Panc1 (cell line): ENCODE measurements around the gene FOXP4. TPM values are rescaled to one million over a fixed set of nuclear protein-coding genes. Genes with fewer than 3 reads are reported as not detected.

Experiments used
- ATAC-seq: fragments of 200-7000 bp; cut with Tn5 transposase; 2 replicates; pipeline ENCODE4 v1.9.1; 2020; ENCODE audit warnings: mild to moderate bottlenecking, moderate library complexity
- BruUV-seq: library from RNA; stranded (reverse); fragments of 400-500 nt; replicated peaks from 2 replicates; lab custom pipeline; 2021; lab: Mats Ljungman, UMichigan
- CTCF ChIA-PET: fragments of 300-600 bp; sonication (Branson Sonifier 250); formaldehyde crosslinking; loops from one replicate; lab custom pipeline; 2022; ENCODE audit warnings: antibody characterized with exemption; lab: Charles Lee
- POLR2A ChIA-PET: fragments of 300-600 bp; sonication (Branson Sonifier 250); formaldehyde crosslinking; loops from one replicate; lab custom pipeline; 2022; ENCODE audit warnings: antibody characterized with exemption; lab: Charles Lee
- DNase-seq: peaks from one replicate; pipeline ENCODE4 v3.0.0-alpha.2; 2010; ENCODE audit warnings: low read depth, low spot score
- H3K27ac ChIP-seq: 2 replicates; pipeline ENCODE4 v1.5.1; 2011; ENCODE audit warnings: mild to moderate bottlenecking, low read length, inconsistent platforms
- H3K27me3 ChIP-seq: fragments of 200-500 bp; sonication (Bioruptor generic); 2 replicates; pipeline ENCODE4 v1.6.0; 2014; ENCODE audit warnings: low read length, inconsistent platforms; ENCODE audit not compliant: control insufficient read depth, insufficient read depth
- H3K36me3 ChIP-seq: fragments of 200-500 bp; sonication (Bioruptor generic); 2 replicates; pipeline ENCODE4 v1.5.1; 2014; ENCODE audit warnings: inconsistent platforms, mild to moderate bottlenecking, low read length, moderate library complexity; ENCODE audit not compliant: control insufficient read depth, insufficient read depth
- H3K4me1 ChIP-seq: 2 replicates; pipeline ENCODE4 v1.5.1; 2011; ENCODE audit warnings: inconsistent platforms, mild to moderate bottlenecking, low read length, moderate library complexity; ENCODE audit not compliant: control insufficient read depth, insufficient read depth
- H3K4me3 ChIP-seq, 2 experiments: 2 replicates each; pipeline ENCODE4 v1.5.1; 2011 to 2012; ENCODE audit warnings: low read depth in 2 of 2, low read length in 2 of 2, mild to moderate bottlenecking in 2 of 2, inconsistent platforms in 1 of 2, moderate library complexity in 1 of 2
- H3K9me3 ChIP-seq: fragments of 200-500 bp; sonication (Bioruptor generic); 2 replicates; pipeline ENCODE4 v1.5.1; 2014; ENCODE audit warnings: low read depth, mild to moderate bottlenecking, inconsistent platforms, low read length, moderate library complexity; ENCODE audit not compliant: control insufficient read depth, insufficient read depth
- POLR2AphosphoS5 ChIP-seq: IDR thresholded peaks from 2 replicates; pipeline ENCODE4 v1.6.1; 2012; ENCODE audit warnings: mild to moderate bottlenecking, low read depth, low read length, moderate library complexity
- SIN3A ChIP-seq: IDR thresholded peaks from 2 replicates; pipeline ENCODE4 v1.6.1; 2012; ENCODE audit warnings: low read depth, mild to moderate bottlenecking, low read length, moderate library complexity, borderline replicate concordance; ENCODE audit not compliant: insufficient read depth
- TCF7L2 ChIP-seq: IDR thresholded peaks from 2 replicates; pipeline ENCODE4 v1.6.1; 2011; ENCODE audit warnings: mild to moderate bottlenecking, low read depth, low read length, inconsistent platforms
- in situ Hi-C: cut with HindIII; loops from 2 replicates; pipeline ENCODE4 v1.10.0; 2016; ENCODE audit warnings: low sequenced_read_pairs, low pct_unique_long_range_greater_than_20kb
- intact Hi-C: fragments of 100-400 bp; cut with micrococcal nuclease; formaldehyde crosslinking; loops from one replicate; pipeline ENCODE4 v1.10.0; 2022; ENCODE audit not compliant: unreplicated experiment
- total RNA-seq: library from RNA; stranded (reverse); gene quantifications from one replicate; pipeline ENCODE4 v1.2.1, GENCODE V29; 2021; ENCODE audit not compliant: unreplicated experiment
- TF ChIP-seq, protein P1 (sequence below), 2 experiments: IDR thresholded peaks; 2 replicates each; pipeline ENCODE4 v1.6.1; 2011 to 2012; ENCODE audit warnings: low read depth in 2 of 2, control low read depth in 1 of 2, low read length in 1 of 2, mild to moderate bottlenecking in 1 of 2, moderate library complexity in 1 of 2; ENCODE audit not compliant: insufficient read depth in 1 of 2
- TF ChIP-seq, protein P2 (sequence below): fragments of 450-650 bp; IDR thresholded peaks from 2 replicates; pipeline ENCODE4 v1.5.1; 2017; ENCODE audit warnings: mild to moderate bottlenecking

The FOXP4 gene
- total RNA-seq, 1 experiment from 2014 or later: 30.4 TPM

DNA sequence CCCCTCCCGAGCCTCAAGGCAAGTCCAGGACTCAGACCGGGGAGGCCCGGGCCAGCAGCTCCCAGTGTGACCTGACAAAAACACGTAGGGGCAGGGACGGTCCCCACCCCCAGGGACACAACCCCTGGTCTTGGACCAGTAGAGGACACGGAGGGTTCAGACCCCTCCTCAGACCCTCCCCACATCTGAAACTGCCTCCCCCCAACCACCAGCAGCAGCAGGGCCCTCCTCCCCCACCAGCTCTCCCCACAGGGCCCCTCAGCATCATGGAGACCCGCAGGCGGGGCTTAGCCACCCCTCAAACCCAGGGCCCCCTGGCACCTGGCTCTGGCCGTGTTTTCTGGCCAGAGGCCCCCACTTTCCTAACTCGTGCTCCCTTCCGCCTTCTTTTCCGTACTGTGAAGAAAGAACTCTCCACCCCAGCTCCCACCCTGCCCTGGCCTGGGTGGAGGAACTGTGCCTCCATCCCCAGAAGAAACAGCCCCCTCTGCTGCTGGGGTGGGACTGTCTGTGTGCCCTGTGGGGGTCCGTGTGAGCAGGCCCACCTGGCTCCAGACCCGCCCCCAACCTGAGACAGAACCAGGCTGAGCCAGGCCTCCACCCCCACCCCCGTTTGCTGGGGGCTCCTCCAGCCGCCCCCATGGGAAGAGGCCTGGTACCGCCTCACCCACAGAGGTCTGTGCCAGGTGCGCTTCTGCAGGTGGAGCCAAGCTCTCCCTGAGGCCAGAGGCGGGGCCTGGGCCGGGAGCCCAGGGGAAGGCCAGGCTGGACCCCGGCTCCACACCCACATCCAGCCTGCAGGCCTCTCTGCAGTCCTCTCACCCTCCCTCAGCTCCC, 53.1 kb downstream of the FOXP4 start:
- in situ Hi-C loops (no loop called here), intact Hi-C loops (no loop called here)
- Histone ChIP-seq H3K36me3 (no peaks in the 10 kb centered on the region), H3K27me3 (no peaks in the 10 kb centered on the region), H3K4me1 (peaks cover 10% of the 10 kb centered on the region), H3K27ac (no peak overlapping the region), H3K4me3 (no peak overlapping the region), H3K9me3 (no peaks in the 10 kb centered on the region)
- TF ChIP-seq POLR2AphosphoS5: no peak
- no peak for TF ChIP-seq TCF7L2
- TF ChIP-seq, protein P1, sequence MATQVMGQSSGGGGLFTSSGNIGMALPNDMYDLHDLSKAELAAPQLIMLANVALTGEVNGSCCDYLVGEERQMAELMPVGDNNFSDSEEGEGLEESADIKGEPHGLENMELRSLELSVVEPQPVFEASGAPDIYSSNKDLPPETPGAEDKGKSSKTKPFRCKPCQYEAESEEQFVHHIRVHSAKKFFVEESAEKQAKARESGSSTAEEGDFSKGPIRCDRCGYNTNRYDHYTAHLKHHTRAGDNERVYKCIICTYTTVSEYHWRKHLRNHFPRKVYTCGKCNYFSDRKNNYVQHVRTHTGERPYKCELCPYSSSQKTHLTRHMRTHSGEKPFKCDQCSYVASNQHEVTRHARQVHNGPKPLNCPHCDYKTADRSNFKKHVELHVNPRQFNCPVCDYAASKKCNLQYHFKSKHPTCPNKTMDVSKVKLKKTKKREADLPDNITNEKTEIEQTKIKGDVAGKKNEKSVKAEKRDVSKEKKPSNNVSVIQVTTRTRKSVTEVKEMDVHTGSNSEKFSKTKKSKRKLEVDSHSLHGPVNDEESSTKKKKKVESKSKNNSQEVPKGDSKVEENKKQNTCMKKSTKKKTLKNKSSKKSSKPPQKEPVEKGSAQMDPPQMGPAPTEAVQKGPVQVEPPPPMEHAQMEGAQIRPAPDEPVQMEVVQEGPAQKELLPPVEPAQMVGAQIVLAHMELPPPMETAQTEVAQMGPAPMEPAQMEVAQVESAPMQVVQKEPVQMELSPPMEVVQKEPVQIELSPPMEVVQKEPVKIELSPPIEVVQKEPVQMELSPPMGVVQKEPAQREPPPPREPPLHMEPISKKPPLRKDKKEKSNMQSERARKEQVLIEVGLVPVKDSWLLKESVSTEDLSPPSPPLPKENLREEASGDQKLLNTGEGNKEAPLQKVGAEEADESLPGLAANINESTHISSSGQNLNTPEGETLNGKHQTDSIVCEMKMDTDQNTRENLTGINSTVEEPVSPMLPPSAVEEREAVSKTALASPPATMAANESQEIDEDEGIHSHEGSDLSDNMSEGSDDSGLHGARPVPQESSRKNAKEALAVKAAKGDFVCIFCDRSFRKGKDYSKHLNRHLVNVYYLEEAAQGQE (IDR thresholded peaks at IDR 0.05; ENCODE audit: insufficient read depth in 1 of 2, low read depth in 2 of 2, low read length in 1 of 2): no peak
- TF ChIP-seq SIN3A: no peak
- TF ChIP-seq, protein P2, sequence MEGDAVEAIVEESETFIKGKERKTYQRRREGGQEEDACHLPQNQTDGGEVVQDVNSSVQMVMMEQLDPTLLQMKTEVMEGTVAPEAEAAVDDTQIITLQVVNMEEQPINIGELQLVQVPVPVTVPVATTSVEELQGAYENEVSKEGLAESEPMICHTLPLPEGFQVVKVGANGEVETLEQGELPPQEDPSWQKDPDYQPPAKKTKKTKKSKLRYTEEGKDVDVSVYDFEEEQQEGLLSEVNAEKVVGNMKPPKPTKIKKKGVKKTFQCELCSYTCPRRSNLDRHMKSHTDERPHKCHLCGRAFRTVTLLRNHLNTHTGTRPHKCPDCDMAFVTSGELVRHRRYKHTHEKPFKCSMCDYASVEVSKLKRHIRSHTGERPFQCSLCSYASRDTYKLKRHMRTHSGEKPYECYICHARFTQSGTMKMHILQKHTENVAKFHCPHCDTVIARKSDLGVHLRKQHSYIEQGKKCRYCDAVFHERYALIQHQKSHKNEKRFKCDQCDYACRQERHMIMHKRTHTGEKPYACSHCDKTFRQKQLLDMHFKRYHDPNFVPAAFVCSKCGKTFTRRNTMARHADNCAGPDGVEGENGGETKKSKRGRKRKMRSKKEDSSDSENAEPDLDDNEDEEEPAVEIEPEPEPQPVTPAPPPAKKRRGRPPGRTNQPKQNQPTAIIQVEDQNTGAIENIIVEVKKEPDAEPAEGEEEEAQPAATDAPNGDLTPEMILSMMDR: no peak
- ATAC-seq (no peak), DNase-seq (no peak)
- POLR2A ChIA-PET: no interaction called here
- BruUV-seq: no TSS peak
- CTCF ChIA-PET: interaction anchor here (1.4 kb wide), 1 partner anchor 231 kb away, joined by 3 read pairs; no protein-coding TSS in a partner anchor

DNA sequence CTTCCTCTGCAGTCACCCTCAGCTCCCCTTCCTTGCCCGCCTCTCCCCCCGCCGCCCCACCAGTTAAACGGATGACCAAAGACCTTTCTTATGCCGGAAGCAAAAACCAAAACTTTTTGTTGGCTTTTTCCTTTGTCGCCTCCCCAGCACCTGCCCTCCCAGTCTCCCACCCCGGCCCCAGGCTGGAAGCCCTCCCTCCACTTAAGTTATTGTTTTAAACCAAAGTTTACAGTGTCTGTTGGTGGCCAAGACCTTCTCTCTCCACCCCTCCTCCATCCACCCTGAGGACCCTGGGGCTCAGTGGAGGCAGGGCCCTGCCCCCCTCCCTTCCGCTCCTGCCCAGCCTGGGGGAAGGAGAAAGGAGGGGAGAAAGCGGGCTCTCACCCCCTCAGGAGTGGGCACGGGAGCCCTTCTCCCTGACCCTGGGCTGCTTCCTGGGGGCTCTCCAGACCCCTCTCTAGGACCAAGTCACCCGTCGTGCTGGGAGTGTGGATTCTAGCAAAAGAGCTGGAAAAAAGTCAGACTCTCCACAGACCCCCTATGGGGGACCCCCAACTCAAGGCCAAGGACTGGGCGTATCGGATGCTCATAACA, 53.8 kb downstream of the FOXP4 start:
- Histone ChIP-seq H3K4me3 (no peak overlapping the region), H3K9me3 (no peaks in the 10 kb centered on the region), H3K27ac (no peak overlapping the region), H3K4me1 (peaks cover 10% of the 10 kb centered on the region), H3K36me3 (no peaks in the 10 kb centered on the region), H3K27me3 (no peaks in the 10 kb centered on the region)
- BruUV-seq: TSS peak; percentile 88
- in situ Hi-C loops: no loop called here
- ATAC-seq (no peak), DNase-seq (no peak)
- CTCF ChIA-PET: interaction anchor here (1.4 kb wide), 1 partner anchor 231 kb away, joined by 3 read pairs; no protein-coding TSS in a partner anchor
- TF ChIP-seq SIN3A (no peak), TCF7L2 (no peak)
- TF ChIP-seq, protein P2: no peak
- TF ChIP-seq, protein P1 (IDR thresholded peaks at IDR 0.05; ENCODE audit: insufficient read depth in 1 of 2, low read depth in 2 of 2, low read length in 1 of 2): no peak
- POLR2A ChIA-PET: no interaction called here
- intact Hi-C loops: loop anchor here (5.0 kb wide), 1 partner anchor 177 kb away; the partner anchor contains the start of gene FRS3
